ENCODE results near the gene SARNP.

Gene SARNP

GRCh38 chr12:55724940-55725309 lies 92.6 kb downstream of the SARNP start:
- FAIRE-seq (no peak), DNase-seq (ENCODE audit: insufficient read length, low spot score) (no peak)
- no peak for TF ChIP-seq CTCF (IDR thresholded peaks at IDR 0.05; ENCODE audit: insufficient read depth, missing control alignments)

GRCh38 chr12:55724226-55724939 lies 93.1 kb downstream of the SARNP start:
- DNase-seq (ENCODE audit: insufficient read length, low spot score) = no peak
- FAIRE-seq = no peak
- TF ChIP-seq CTCF (IDR thresholded peaks at IDR 0.05; ENCODE audit: insufficient read depth, missing control alignments) = peak; percentile 68

- FAIRE-seq = no peak
Observed at GRCh38 chr12:55723516-55724225, 93.9 kb downstream of the SARNP start.

GRCh38 chr12:55722948-55723347 lies 94.6 kb downstream of the SARNP start:
- TF ChIP-seq CTCF (IDR thresholded peaks at IDR 0.05; ENCODE audit: insufficient read depth, missing control alignments) = no peak
- FAIRE-seq = no peak
- DNase-seq (ENCODE audit: insufficient read length, low spot score) = no peak

More at GRCh38 chr12:55723516-55724225, 93.9 kb downstream of the SARNP start:
- TF ChIP-seq CTCF (IDR thresholded peaks at IDR 0.05; ENCODE audit: insufficient read depth, missing control alignments) = no peak
- DNase-seq (ENCODE audit: insufficient read length, low spot score) = no peak

GRCh38 chr12:55721601-55722213 lies 95.8 kb downstream of the SARNP start:
- no peak for FAIRE-seq
- no peak for TF ChIP-seq CTCF (IDR thresholded peaks at IDR 0.05; ENCODE audit: insufficient read depth, missing control alignments)

GRCh38 chr12:55720894-55721444 lies 96.6 kb downstream of the SARNP start:
- peak; percentile 21 for TF ChIP-seq CTCF (IDR thresholded peaks at IDR 0.05; ENCODE audit: insufficient read depth, missing control alignments)
- DNase-seq (ENCODE audit: insufficient read length, low spot score) (no peak), FAIRE-seq (no peak)

More at GRCh38 chr12:55721601-55722213, 95.8 kb downstream of the SARNP start:
- no peak for DNase-seq (ENCODE audit: insufficient read length, low spot score)
